Smooth muscle cell (in vitro differentiated cells): ENCODE data around the gene NT5M. TPM values are rescaled to one million over a fixed set of nuclear protein-coding genes. Genes with fewer than 3 reads are reported as not detected.

Experiments used
- DNase-seq: peaks from one replicate; lab custom pipeline; 2025; ENCODE audit not compliant: unreplicated experiment; lab: John Stamatoyannopoulos, UW
- H2AFZ ChIP-seq: fragments of 200-600 bp; sonication (generic); 2 replicates; pipeline ENCODE4 v1.6.0; 2016; ENCODE audit warnings: antibody characterized with exemption, low read depth, mild to moderate bottlenecking
- H3F3A ChIP-seq: fragments of 200-600 bp; sonication (generic); 2 replicates; pipeline ENCODE4 v1.6.0; 2017; ENCODE audit warnings: antibody characterized with exemption, low read depth
- H3K27ac ChIP-seq: fragments of 200-600 bp; sonication (generic); 2 replicates; pipeline ENCODE4 v1.5.1; 2016; ENCODE audit warnings: low read depth, mild to moderate bottlenecking
- H3K27me3 ChIP-seq: fragments of 200-600 bp; sonication (generic); 2 replicates; pipeline ENCODE4 v1.6.1; 2016; ENCODE audit warnings: low read depth, mild to moderate bottlenecking
- H3K36me3 ChIP-seq: fragments of 200-600 bp; sonication (generic); 2 replicates; pipeline ENCODE4 v1.5.1; 2016; ENCODE audit warnings: low read depth
- H3K4me1 ChIP-seq: fragments of 200-600 bp; sonication (generic); 2 replicates; pipeline ENCODE4 v1.5.1; 2016; ENCODE audit warnings: low read depth
- H3K4me2 ChIP-seq: fragments of 200-600 bp; sonication (generic); 2 replicates; pipeline ENCODE4 v1.6.0; 2016; ENCODE audit warnings: mild to moderate bottlenecking
- H3K4me3 ChIP-seq: fragments of 200-600 bp; sonication (generic); 2 replicates; pipeline ENCODE4 v1.5.1; 2016; ENCODE audit warnings: mild to moderate bottlenecking
- H3K79me2 ChIP-seq: fragments of 200-600 bp; sonication (generic); 2 replicates; pipeline ENCODE4 v1.6.0; 2016; ENCODE audit warnings: low read depth, mild to moderate bottlenecking
- H3K9ac ChIP-seq: fragments of 200-600 bp; sonication (generic); 2 replicates; pipeline ENCODE4 v1.6.0; 2016; ENCODE audit warnings: low read depth
- H3K9me3 ChIP-seq: fragments of 200-600 bp; sonication (generic); replicated peaks from 2 replicates; pipeline ENCODE4 v1.5.1; 2016; ENCODE audit warnings: low read depth
- H4K20me1 ChIP-seq: fragments of 200-600 bp; sonication (generic); 2 replicates; pipeline ENCODE4 v1.6.0; 2016; ENCODE audit warnings: low read depth
- WGBS: methylation state at CpG from one replicate; pipeline ENCODE4 v1.1.7; 2016; ENCODE audit warnings: low lambda C conversion rate; 5-methylcytosine and 5-hydroxymethylcytosine counted together
- polyA plus RNA-seq: library from polyadenylated mRNA; unstranded; fragments of >200 nt; fragmentation: Nextera tagmentation; extraction: Ambion mirVana; gene quantifications from 2 replicates; pipeline ENCODE4 v1.2.1, GENCODE V29; 2016
- total RNA-seq: library from RNA; depleted of rRNA; stranded (reverse); fragments of >200 nt; gene quantifications from 2 replicates; pipeline ENCODE4 v1.2.3, GENCODE V29; 2014
- TF ChIP-seq, protein P1 (sequence below): fragments of 200-600 bp; sonication (generic); IDR thresholded peaks from 2 replicates; pipeline ENCODE4 v1.5.1; 2017; ENCODE audit warnings: borderline replicate concordance, mild to moderate bottlenecking, antibody characterized with exemption; ENCODE audit not compliant: insufficient read depth, poor library complexity, severe bottlenecking

Gene NT5M
- total and polyA plus RNA-seq, 2 experiments from 2014 or later = 2.5 to 6.1 TPM

DNA sequence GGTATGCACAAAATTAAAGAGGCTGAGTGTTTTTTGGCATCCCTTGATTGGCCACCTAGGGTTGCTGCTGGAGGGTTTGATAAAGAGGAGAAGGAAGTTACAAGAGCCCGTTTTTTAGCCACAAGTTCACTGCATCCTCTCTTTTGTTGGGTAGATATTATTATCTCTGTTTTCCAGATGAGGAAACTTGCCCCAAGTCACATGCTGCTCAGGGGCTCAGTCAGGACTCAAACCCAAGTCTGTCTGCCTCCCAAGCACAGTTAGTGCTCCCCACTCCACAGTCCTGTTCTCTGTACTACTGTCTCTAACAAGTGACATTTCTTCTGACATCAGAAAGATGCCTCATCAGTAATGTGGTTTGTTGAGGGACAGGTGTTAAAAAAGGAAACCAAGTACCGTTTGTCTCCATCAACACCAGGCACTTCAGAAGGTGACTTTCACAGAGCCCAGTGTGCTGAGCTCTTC is 1.4 kb downstream of the NT5M start:
- no peak overlapping the region for H2AFZ ChIP-seq
- no peak overlapping the region for H3K9ac ChIP-seq
- WGBS = 75% methylated on average over 2 of the region's 2 CpGs
- H3F3A ChIP-seq = peaks cover 5% of the 10 kb centered on the region
- no peaks in the 10 kb centered on the region for H3K27me3 ChIP-seq
- no peak for DNase-seq
- H3K79me2 ChIP-seq = no peaks in the 10 kb centered on the region
- H4K20me1 ChIP-seq = no peaks in the 10 kb centered on the region
- no peaks in the 10 kb centered on the region for H3K36me3 ChIP-seq
- TF ChIP-seq, protein P1, sequence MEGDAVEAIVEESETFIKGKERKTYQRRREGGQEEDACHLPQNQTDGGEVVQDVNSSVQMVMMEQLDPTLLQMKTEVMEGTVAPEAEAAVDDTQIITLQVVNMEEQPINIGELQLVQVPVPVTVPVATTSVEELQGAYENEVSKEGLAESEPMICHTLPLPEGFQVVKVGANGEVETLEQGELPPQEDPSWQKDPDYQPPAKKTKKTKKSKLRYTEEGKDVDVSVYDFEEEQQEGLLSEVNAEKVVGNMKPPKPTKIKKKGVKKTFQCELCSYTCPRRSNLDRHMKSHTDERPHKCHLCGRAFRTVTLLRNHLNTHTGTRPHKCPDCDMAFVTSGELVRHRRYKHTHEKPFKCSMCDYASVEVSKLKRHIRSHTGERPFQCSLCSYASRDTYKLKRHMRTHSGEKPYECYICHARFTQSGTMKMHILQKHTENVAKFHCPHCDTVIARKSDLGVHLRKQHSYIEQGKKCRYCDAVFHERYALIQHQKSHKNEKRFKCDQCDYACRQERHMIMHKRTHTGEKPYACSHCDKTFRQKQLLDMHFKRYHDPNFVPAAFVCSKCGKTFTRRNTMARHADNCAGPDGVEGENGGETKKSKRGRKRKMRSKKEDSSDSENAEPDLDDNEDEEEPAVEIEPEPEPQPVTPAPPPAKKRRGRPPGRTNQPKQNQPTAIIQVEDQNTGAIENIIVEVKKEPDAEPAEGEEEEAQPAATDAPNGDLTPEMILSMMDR = no peak
- no peaks in the 10 kb centered on the region for H3K9me3 ChIP-seq
- H3K4me1 ChIP-seq = no peaks in the 10 kb centered on the region
- H3K4me3 ChIP-seq = no peak overlapping the region
- H3K27ac ChIP-seq = no peak overlapping the region
- H3K4me2 ChIP-seq = peak overlapping the region; percentile 100

DNA sequence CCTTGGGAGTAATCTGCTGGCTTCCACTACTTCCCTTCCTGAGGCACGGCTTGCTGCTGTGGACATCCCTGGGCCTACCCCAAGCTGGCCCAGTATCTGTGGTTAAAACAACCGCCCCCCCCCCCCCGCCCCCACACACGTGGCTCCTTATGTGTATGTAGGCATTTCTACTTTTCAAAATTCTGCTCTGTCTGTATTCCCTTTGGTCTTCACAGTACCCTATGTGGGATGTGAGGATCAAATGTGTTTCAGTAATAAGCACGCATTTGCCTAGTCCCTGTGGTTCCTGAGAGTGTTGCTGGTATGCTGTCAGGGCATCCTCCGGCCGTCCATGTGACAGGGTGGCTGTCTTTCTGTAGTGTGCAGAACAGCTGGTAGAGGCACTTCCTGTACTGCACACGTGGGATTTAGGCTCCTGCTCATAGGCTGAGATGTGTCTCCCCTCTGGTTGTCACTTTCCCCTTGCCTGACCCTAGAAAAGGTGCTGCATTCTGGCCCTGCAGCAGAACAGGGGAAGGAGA is 2.2 kb downstream of the NT5M start:
- Histone ChIP-seq H3K27ac (no peak overlapping the region), H3K36me3 (no peaks in the 10 kb centered on the region), H3K9ac (no peak overlapping the region), H3F3A (peaks cover 5% of the 10 kb centered on the region), H3K4me2 (no peak overlapping the region), H4K20me1 (no peaks in the 10 kb centered on the region), H3K4me1 (no peaks in the 10 kb centered on the region), H3K4me3 (no peak overlapping the region), H3K9me3 (no peaks in the 10 kb centered on the region), H3K27me3 (no peaks in the 10 kb centered on the region), H2AFZ (no peak overlapping the region), H3K79me2 (no peaks in the 10 kb centered on the region)
- TF ChIP-seq, protein P1 = no peak
- no peak for DNase-seq
- 31% methylated on average over 8 of the region's 8 CpGs for WGBS

DNA sequence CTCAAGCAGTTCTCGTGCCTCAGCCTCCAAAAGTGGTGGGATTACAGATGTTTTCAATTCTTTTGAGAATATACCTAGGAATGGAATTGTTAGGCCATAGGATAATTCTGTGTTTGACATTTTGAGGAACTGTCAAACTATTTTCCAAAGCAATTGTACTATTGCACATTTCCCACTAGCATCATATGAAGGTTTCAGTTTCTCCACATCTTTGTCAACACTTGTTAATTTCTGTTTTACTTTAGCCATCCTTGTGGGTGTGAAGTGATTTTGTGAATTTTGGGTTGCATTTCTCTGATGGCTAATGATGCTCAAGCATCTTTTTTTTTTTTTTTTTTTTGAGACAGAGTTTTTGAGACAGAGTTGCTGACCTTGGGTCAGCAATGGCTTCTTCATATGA is 6.2 kb downstream of the NT5M start:
- H3K36me3 ChIP-seq = no peaks in the 10 kb centered on the region
- no peak overlapping the region for H2AFZ ChIP-seq
- 97% methylated on average over 1 of the region's 1 CpG for WGBS
- H3K27me3 ChIP-seq = no peaks in the 10 kb centered on the region
- no peaks in the 10 kb centered on the region for H3K79me2 ChIP-seq
- no peak overlapping the region for H3K4me2 ChIP-seq
- H3F3A ChIP-seq = peaks cover under 1% of the 10 kb centered on the region
- DNase-seq = no peak
- TF ChIP-seq, protein P1 = no peak
- no peaks in the 10 kb centered on the region for H4K20me1 ChIP-seq
- H3K9ac ChIP-seq = no peak overlapping the region
- no peaks in the 10 kb centered on the region for H3K4me1 ChIP-seq
- H3K27ac ChIP-seq = no peak overlapping the region
- H3K4me3 ChIP-seq = no peak overlapping the region
- H3K9me3 ChIP-seq = no peaks in the 10 kb centered on the region

DNA sequence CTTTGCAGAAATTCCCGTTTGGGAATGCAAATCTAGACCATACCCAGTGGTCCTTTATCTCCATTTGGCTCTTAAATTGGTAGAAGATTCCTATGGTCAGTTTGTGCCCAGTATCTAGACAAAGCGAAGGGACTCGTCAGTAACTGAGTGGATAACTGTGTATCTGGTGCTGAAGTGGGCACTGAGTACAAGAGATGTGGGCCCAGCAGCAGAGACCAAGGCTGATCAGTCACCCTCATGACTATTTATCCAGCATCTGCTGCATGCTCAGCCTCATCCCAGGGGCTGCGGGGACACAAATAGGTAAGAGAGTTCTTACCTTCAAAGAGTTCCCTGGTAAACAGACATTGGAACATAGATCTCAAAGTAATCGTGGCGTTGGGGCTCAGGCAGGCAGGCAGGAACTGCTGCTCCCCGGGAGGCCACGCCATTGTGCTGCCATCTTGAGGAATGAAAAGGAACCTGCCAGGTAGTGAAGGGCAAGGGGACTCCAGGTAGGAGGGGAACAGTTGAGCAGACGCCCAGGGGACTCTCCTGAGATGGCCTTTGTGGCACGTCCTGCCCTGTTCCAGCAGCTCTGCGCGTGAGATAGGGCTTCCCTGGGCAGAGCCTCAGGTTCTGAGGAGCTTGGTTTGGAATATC is 10.3 kb downstream of the NT5M start:
- H2AFZ ChIP-seq = no peak overlapping the region
- H3K27me3 ChIP-seq = no peaks in the 10 kb centered on the region
- TF ChIP-seq, protein P1 = peak; percentile 36
- H3K27ac ChIP-seq = no peak overlapping the region
- no peaks in the 10 kb centered on the region for H3F3A ChIP-seq
- H3K9me3 ChIP-seq = no peaks in the 10 kb centered on the region
- no peak for DNase-seq
- H4K20me1 ChIP-seq = no peaks in the 10 kb centered on the region
- H3K36me3 ChIP-seq = no peaks in the 10 kb centered on the region
- no peaks in the 10 kb centered on the region for H3K4me1 ChIP-seq
- no peaks in the 10 kb centered on the region for H3K79me2 ChIP-seq
- H3K4me2 ChIP-seq = no peak overlapping the region
- 72% methylated on average over 12 of the region's 12 CpGs for WGBS
- no peak overlapping the region for H3K9ac ChIP-seq
- no peak overlapping the region for H3K4me3 ChIP-seq
